Smooth muscle cell (in vitro differentiated cells): ENCODE measurements around the gene RAB34. TPM values are rescaled to one million over a fixed set of nuclear protein-coding genes. Genes with fewer than 3 reads are reported as not detected.

Source experiments
- DNase-seq: peaks from one replicate; lab custom pipeline; 2025; ENCODE audit not compliant: unreplicated experiment; lab: John Stamatoyannopoulos, UW
- H2AFZ ChIP-seq: fragments of 200-600 bp; sonication (generic); 2 replicates; pipeline ENCODE4 v1.6.0; 2016; ENCODE audit warnings: antibody characterized with exemption, low read depth, mild to moderate bottlenecking
- H3F3A ChIP-seq: fragments of 200-600 bp; sonication (generic); 2 replicates; pipeline ENCODE4 v1.6.0; 2017; ENCODE audit warnings: antibody characterized with exemption, low read depth
- H3K27ac ChIP-seq: fragments of 200-600 bp; sonication (generic); 2 replicates; pipeline ENCODE4 v1.5.1; 2016; ENCODE audit warnings: low read depth, mild to moderate bottlenecking
- H3K27me3 ChIP-seq: fragments of 200-600 bp; sonication (generic); 2 replicates; pipeline ENCODE4 v1.6.1; 2016; ENCODE audit warnings: low read depth, mild to moderate bottlenecking
- H3K36me3 ChIP-seq: fragments of 200-600 bp; sonication (generic); 2 replicates; pipeline ENCODE4 v1.5.1; 2016; ENCODE audit warnings: low read depth
- H3K4me1 ChIP-seq: fragments of 200-600 bp; sonication (generic); 2 replicates; pipeline ENCODE4 v1.5.1; 2016; ENCODE audit warnings: low read depth
- H3K4me2 ChIP-seq: fragments of 200-600 bp; sonication (generic); 2 replicates; pipeline ENCODE4 v1.6.0; 2016; ENCODE audit warnings: mild to moderate bottlenecking
- H3K4me3 ChIP-seq: fragments of 200-600 bp; sonication (generic); 2 replicates; pipeline ENCODE4 v1.5.1; 2016; ENCODE audit warnings: mild to moderate bottlenecking
- H3K79me2 ChIP-seq: fragments of 200-600 bp; sonication (generic); 2 replicates; pipeline ENCODE4 v1.6.0; 2016; ENCODE audit warnings: low read depth, mild to moderate bottlenecking
- H3K9ac ChIP-seq: fragments of 200-600 bp; sonication (generic); 2 replicates; pipeline ENCODE4 v1.6.0; 2016; ENCODE audit warnings: low read depth
- H3K9me3 ChIP-seq: fragments of 200-600 bp; sonication (generic); replicated peaks from 2 replicates; pipeline ENCODE4 v1.5.1; 2016; ENCODE audit warnings: low read depth
- H4K20me1 ChIP-seq: fragments of 200-600 bp; sonication (generic); 2 replicates; pipeline ENCODE4 v1.6.0; 2016; ENCODE audit warnings: low read depth
- WGBS: methylation state at CpG from one replicate; pipeline ENCODE4 v1.1.7; 2016; ENCODE audit warnings: low lambda C conversion rate; 5-methylcytosine and 5-hydroxymethylcytosine counted together
- polyA plus RNA-seq: library from polyadenylated mRNA; unstranded; fragments of >200 nt; fragmentation: Nextera tagmentation; extraction: Ambion mirVana; gene quantifications from 2 replicates; pipeline ENCODE4 v1.2.1, GENCODE V29; 2016
- total RNA-seq: library from RNA; depleted of rRNA; stranded (reverse); fragments of >200 nt; gene quantifications from 2 replicates; pipeline ENCODE4 v1.2.3, GENCODE V29; 2014
- TF ChIP-seq, protein P1 (sequence below): fragments of 200-600 bp; sonication (generic); IDR thresholded peaks from 2 replicates; pipeline ENCODE4 v1.5.1; 2017; ENCODE audit warnings: borderline replicate concordance, mild to moderate bottlenecking, antibody characterized with exemption; ENCODE audit not compliant: insufficient read depth, poor library complexity, severe bottlenecking

Gene RAB34
- total and polyA plus RNA-seq, 2 experiments from 2014 or later, result 208 to 289 TPM

- Histone ChIP-seq H3K79me2 (peaks cover 53% of the 10 kb centered on the region), H3K4me1 (peaks cover 35% of the 10 kb centered on the region), H3K9me3 (no peaks in the 10 kb centered on the region), H2AFZ (no peak overlapping the region), H3K27me3 (no peaks in the 10 kb centered on the region), H3K9ac (peak overlapping the region; percentile 99), H3K4me2 (peak overlapping the region; percentile 98), H3K27ac (peak overlapping the region; percentile 98), H4K20me1 (peaks cover 62% of the 10 kb centered on the region), H3K36me3 (no peaks in the 10 kb centered on the region), H3K4me3 (peak overlapping the region; percentile 79), H3F3A (peaks cover 42% of the 10 kb centered on the region)
- TF ChIP-seq, protein P1, sequence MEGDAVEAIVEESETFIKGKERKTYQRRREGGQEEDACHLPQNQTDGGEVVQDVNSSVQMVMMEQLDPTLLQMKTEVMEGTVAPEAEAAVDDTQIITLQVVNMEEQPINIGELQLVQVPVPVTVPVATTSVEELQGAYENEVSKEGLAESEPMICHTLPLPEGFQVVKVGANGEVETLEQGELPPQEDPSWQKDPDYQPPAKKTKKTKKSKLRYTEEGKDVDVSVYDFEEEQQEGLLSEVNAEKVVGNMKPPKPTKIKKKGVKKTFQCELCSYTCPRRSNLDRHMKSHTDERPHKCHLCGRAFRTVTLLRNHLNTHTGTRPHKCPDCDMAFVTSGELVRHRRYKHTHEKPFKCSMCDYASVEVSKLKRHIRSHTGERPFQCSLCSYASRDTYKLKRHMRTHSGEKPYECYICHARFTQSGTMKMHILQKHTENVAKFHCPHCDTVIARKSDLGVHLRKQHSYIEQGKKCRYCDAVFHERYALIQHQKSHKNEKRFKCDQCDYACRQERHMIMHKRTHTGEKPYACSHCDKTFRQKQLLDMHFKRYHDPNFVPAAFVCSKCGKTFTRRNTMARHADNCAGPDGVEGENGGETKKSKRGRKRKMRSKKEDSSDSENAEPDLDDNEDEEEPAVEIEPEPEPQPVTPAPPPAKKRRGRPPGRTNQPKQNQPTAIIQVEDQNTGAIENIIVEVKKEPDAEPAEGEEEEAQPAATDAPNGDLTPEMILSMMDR, result no peak
- no peak for DNase-seq
- 5% methylated on average over 18 of the region's 18 CpGs for WGBS
These were observed 809 bp upstream of the RAB34 start for GRCh38 chr17:28718333-28719020.

DNA sequence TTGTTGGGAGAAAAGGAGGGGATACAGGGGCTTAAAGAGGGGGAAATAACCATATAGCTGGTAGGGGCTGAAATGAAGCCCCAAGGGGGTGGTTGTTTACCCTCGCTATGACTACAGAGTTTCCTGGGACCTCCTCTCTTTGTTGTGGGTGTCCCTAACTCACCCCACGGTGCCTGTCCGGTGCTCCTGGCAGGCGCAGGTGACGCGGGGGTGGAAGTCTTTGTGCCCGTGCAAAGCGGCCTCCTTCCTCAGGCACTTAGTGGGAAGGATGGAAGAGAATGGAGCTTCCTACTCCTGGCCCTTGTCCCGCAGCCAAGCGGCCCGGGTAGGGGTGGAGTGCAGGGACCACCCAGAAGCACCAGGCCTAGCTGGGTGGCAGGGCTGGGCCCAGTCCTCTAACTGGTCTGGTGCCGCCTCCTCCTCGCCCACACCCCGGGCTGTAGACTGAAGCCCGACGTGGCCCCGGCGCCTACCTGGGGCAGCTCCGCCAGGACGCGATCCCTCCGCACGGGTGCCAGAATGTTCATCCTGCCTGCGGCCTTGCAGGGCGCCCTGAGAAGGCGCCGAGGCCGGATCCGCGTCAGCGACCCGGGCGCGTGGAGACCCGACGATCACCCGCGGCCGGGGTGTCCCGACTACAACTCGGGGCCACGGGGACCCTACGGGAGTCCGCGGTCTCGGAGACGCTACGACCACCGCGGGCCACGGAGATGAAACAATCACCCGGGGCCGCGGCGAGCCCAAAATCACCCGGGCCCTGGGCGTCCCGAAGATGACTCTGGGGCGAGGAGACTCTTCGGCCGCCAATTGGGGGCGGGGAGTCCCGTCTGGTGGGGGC lies 709 bp downstream of the RAB34 start:
- peak overlapping the region; percentile 98 for H3K27ac ChIP-seq
- peaks cover 36% of the 10 kb centered on the region for H3K4me1 ChIP-seq
- no peak overlapping the region for H2AFZ ChIP-seq
- peaks cover 41% of the 10 kb centered on the region for H3K79me2 ChIP-seq
- H3K4me3 ChIP-seq, result peak overlapping the region; percentile 79
- no peaks in the 10 kb centered on the region for H3K27me3 ChIP-seq
- WGBS, result 1% methylated on average over 54 of the region's 63 CpGs
- peak overlapping the region; percentile 98 for H3K4me2 ChIP-seq
- TF ChIP-seq, protein P1, result no peak
- H3K36me3 ChIP-seq, result no peaks in the 10 kb centered on the region
- no peaks in the 10 kb centered on the region for H3K9me3 ChIP-seq
- H3F3A ChIP-seq, result peaks cover 43% of the 10 kb centered on the region
- H3K9ac ChIP-seq, result peak overlapping the region; percentile 99
- DNase-seq, result peak; percentile 31
- H4K20me1 ChIP-seq, result peaks cover 46% of the 10 kb centered on the region

- Histone ChIP-seq H3K4me2 (peak overlapping the region; percentile 98), H3K4me1 (peaks cover 24% of the 10 kb centered on the region), H4K20me1 (peaks cover 29% of the 10 kb centered on the region), H3K4me3 (no peak overlapping the region), H3K9me3 (no peaks in the 10 kb centered on the region), H3K36me3 (no peaks in the 10 kb centered on the region), H3K79me2 (peaks cover 24% of the 10 kb centered on the region), H3K27ac (no peak overlapping the region), H3F3A (peaks cover 40% of the 10 kb centered on the region), H3K27me3 (no peaks in the 10 kb centered on the region), H2AFZ (no peak overlapping the region), H3K9ac (no peak overlapping the region)
- TF ChIP-seq, protein P1, result no peak
- 100% methylated on average over 2 of the region's 2 CpGs for WGBS
- DNase-seq, result no peak
These were observed 2.5 kb downstream of the RAB34 start for GRCh38 chr17:28715217-28715616.
